AG04449 (cell line): ENCODE measurements around the gene TSPAN2.

Experiments used
- CTCF ChIA-PET: fragments of 350-600 bp; formaldehyde crosslinking; extraction: SDS; loops from one replicate; lab custom pipeline; 2021; ENCODE audit warnings: antibody characterized with exemption; lab: Yijun Ruan, JAX
- POLR2A ChIA-PET: fragments of 400-600, 350-600 bp; formaldehyde crosslinking; extraction: SDS; loops from one replicate; lab custom pipeline; 2020; ENCODE audit warnings: antibody characterized with exemption, inconsistent platforms; lab: Yijun Ruan, JAX
- DNase-seq: peaks from one replicate; pipeline ENCODE4 v3.0.0-alpha.2; 2010; ENCODE audit warnings: low read depth, low spot score
- H3K4me3 ChIP-seq: 2 replicates; pipeline ENCODE4 v1.5.1; 2011; ENCODE audit warnings: low read depth, mild to moderate bottlenecking, control low read depth, low read length
- CTCF ChIP-seq: IDR thresholded peaks from one replicate; pipeline ENCODE4 v1.5.1; 2011; ENCODE audit warnings: mild to moderate bottlenecking, moderate library complexity, low read length, control low read depth, inconsistent platforms; ENCODE audit not compliant: insufficient read depth; ENCODE audit errors: missing control alignments

The TSPAN2 gene

GRCh38 chr1:115013792-115014191 is 75.5 kb downstream of the TSPAN2 start:
- ChIA-PET POLR2A (no interaction called here), CTCF (no interaction called here)
- no peak for TF ChIP-seq CTCF
- no peak overlapping the region for H3K4me3 ChIP-seq
- DNase-seq: no peak

GRCh38 chr1:115012434-115012833 is 76.9 kb downstream of the TSPAN2 start:
- no peak overlapping the region for H3K4me3 ChIP-seq
- TF ChIP-seq CTCF: no peak
- no peak for DNase-seq
- POLR2A ChIA-PET: no interaction called here
- CTCF ChIA-PET: no interaction called here

DNA sequence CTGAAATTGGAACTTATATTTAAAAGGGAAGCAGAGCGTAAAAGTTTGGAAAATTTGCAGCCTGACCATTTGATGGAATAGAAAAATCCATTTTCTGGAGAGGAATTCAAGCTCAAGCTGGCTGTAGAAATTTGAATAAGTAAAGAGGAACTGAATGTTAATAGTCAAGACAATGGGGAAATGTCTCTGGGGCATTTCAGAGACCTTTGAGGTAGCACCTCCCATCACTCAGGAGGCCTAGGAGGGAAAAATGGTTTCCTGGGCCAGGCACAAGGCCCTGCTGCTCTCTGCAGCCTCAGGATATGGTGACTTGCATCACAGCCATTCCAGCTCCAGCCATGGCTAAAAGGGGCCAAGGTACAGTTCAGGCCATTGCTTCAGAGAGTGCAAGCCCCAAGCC is 77.3 kb downstream of the TSPAN2 start:
- TF ChIP-seq CTCF: no peak
- POLR2A ChIA-PET: no interaction called here
- no peak for DNase-seq
- CTCF ChIA-PET: no interaction called here
- no peak overlapping the region for H3K4me3 ChIP-seq

- no peak for DNase-seq
- CTCF ChIA-PET: no interaction called here
- POLR2A ChIA-PET: no interaction called here
- TF ChIP-seq CTCF: no peak
- H3K4me3 ChIP-seq: no peak overlapping the region
Observed at GRCh38 chr1:115006191-115006590, 83.1 kb downstream of the TSPAN2 start.
